ENCODE results near the gene PDCD1.
A peak's percentile ranks its signal among the peaks of the same experiment; 100 is the strongest.
"Not testable (repeated sequence)": the region's sequence is repeated elsewhere in the genome, so short reads cannot be mapped to it uniquely, and the experiment has no call there.

PDCD1 gene

GRCh38 chr2:241813644-241814392, 44.9 kb downstream of the PDCD1 start:
- DNase-seq (ENCODE audit: low read depth) = no peak

GRCh38 chr2:241812730-241813643, 45.7 kb downstream of the PDCD1 start:
- no peak for DNase-seq (ENCODE audit: low read depth)

- DNase-seq (ENCODE audit: low read depth) = no peak
These were observed 46.6 kb downstream of the PDCD1 start for GRCh38 chr2:241811952-241812729.

- no peak for DNase-seq (ENCODE audit: low read depth)
These were observed 47.3 kb downstream of the PDCD1 start for GRCh38 chr2:241811201-241811951.

GRCh38 chr2:241810307-241811200, 48.1 kb downstream of the PDCD1 start:
- no peak for DNase-seq (ENCODE audit: low read depth)

GRCh38 chr2:241809383-241810306, 49.0 kb downstream of the PDCD1 start:
- no peak for DNase-seq (ENCODE audit: low read depth)

- DNase-seq (ENCODE audit: low read depth) = no peak
These were observed 49.8 kb downstream of the PDCD1 start, which contains the start of gene NEU4 for GRCh38 chr2:241808721-241809382. Gene NEU4, plus strand, starts transcription at chr2:241809193. Its CDS starts 5,292 bp downstream, at chr2:241814485.

- no peak for DNase-seq (ENCODE audit: low read depth)
These were observed 50.5 kb downstream of the PDCD1 start for GRCh38 chr2:241808051-241808720.

GRCh38 chr2:241806217-241806616, 52.5 kb downstream of the PDCD1 start:
- DNase-seq (ENCODE audit: low read depth) = not testable (repeated sequence)

GRCh38 chr2:241804326-241805229, 54.1 kb downstream of the PDCD1 start:
- DNase-seq (ENCODE audit: low read depth) = no peak

GRCh38 chr2:241803387-241804325, 55.0 kb downstream of the PDCD1 start:
- peak; percentile 27 for DNase-seq (ENCODE audit: low read depth)

- DNase-seq (ENCODE audit: low read depth) = no peak
These were observed 56.0 kb downstream of the PDCD1 start for GRCh38 chr2:241802421-241803318.

- DNase-seq (ENCODE audit: low read depth) = no peak
These were observed 56.9 kb downstream of the PDCD1 start for GRCh38 chr2:241801611-241802420.

All from fibroblast of gingiva (primary cell).